Keratinocyte (primary cell): ENCODE results near the gene WASF3. TPM values are rescaled to one million over a fixed set of nuclear protein-coding genes. Genes with fewer than 3 reads are reported as not detected.
A peak's percentile ranks its signal among the peaks of the same experiment; 100 is the strongest.

Source experiments
- DNase-seq: peaks from one replicate; pipeline ENCODE4 v3.0.0-alpha.2; 2011; ENCODE audit warnings: low read depth, missing footprints, low spot score
- FAIRE-seq: peaks from 2 replicates; lab custom pipeline; 2011; peaks lifted over from hg19 to GRCh38; lab: Jason Lieb, UNC
- H2AFZ ChIP-seq: 2 replicates; pipeline ENCODE4 v1.6.0; 2012; ENCODE audit warnings: low read length, control low read depth, inconsistent platforms; ENCODE audit not compliant: control insufficient read depth
- H3K27ac ChIP-seq: 2 replicates; pipeline ENCODE4 v1.5.1; 2011; ENCODE audit warnings: low read length; ENCODE audit not compliant: control insufficient read depth, insufficient read depth
- H3K27me3 ChIP-seq: 3 replicates; pipeline ENCODE4 v1.6.0; 2011; ENCODE audit warnings: low read length; ENCODE audit not compliant: control insufficient read depth, insufficient read depth; ENCODE audit errors: extremely low read depth
- H3K36me3 ChIP-seq, 2 experiments: 2 replicates in 1 of 2; 3 replicates in 1 of 2; pipeline ENCODE4 v1.5.1; 2011; ENCODE audit warnings: low read length in 2 of 2, mild to moderate bottlenecking in 1 of 2; ENCODE audit not compliant: control insufficient read depth in 2 of 2, insufficient read depth in 2 of 2; ENCODE audit errors: extremely low read depth in 1 of 2
- H3K4me1 ChIP-seq: 3 replicates; pipeline ENCODE4 v1.5.1; 2011; ENCODE audit warnings: low read length; ENCODE audit not compliant: control insufficient read depth, insufficient read depth; ENCODE audit errors: extremely low read depth
- H3K4me2 ChIP-seq: 3 replicates; pipeline ENCODE4 v1.6.0; 2011; ENCODE audit warnings: low read depth, low read length; ENCODE audit not compliant: control insufficient read depth, insufficient read depth; ENCODE audit errors: extremely low read depth
- H3K4me3 ChIP-seq, 3 experiments: fragments of 200-600 bp in 1 of 3; sonication (generic) in 1 of 3; 2 replicates in 2 of 3; 3 replicates in 1 of 3; pipeline ENCODE4 v1.5.1; 2011 to 2016; ENCODE audit warnings: low read length in 3 of 3, mild to moderate bottlenecking in 3 of 3, control low read depth in 2 of 3, inconsistent platforms in 1 of 3, low read depth in 1 of 3, mixed read lengths in 1 of 3, mixed run types in 1 of 3, moderate library complexity in 1 of 3; ENCODE audit not compliant: control insufficient read depth in 2 of 3, insufficient read depth in 2 of 3; ENCODE audit errors: extremely low read depth in 1 of 3
- H3K79me2 ChIP-seq: 2 replicates; pipeline ENCODE4 v1.6.0; 2012; ENCODE audit warnings: low read length; ENCODE audit not compliant: control insufficient read depth, insufficient read depth
- H3K9ac ChIP-seq: 3 replicates; pipeline ENCODE4 v1.6.0; 2011; ENCODE audit warnings: low read length; ENCODE audit not compliant: control insufficient read depth, insufficient read depth; ENCODE audit errors: extremely low read depth
- H3K9me1 ChIP-seq: 3 replicates; pipeline ENCODE4 v1.6.0; 2011; ENCODE audit warnings: low read length; ENCODE audit not compliant: control insufficient read depth, insufficient read depth; ENCODE audit errors: extremely low read depth
- H3K9me3 ChIP-seq: 2 replicates; pipeline ENCODE4 v1.5.1; 2012; ENCODE audit warnings: low read depth, low read length; ENCODE audit not compliant: control insufficient read depth
- H4K20me1 ChIP-seq: 3 replicates; pipeline ENCODE4 v1.6.0; 2011; ENCODE audit warnings: low read length; ENCODE audit not compliant: control insufficient read depth, insufficient read depth; ENCODE audit errors: extremely low read depth
- CTCF ChIP-seq, 3 experiments: IDR thresholded peaks in 1 of 3; conservative IDR thresholded peaks in 1 of 3; optimal IDR thresholded peaks in 1 of 3; 2 replicates in 2 of 3; 3 replicates in 1 of 3; pipeline versions ENCODE3 to v1.5.1; 2011; ENCODE audit warnings: low read length in 3 of 3, mild to moderate bottlenecking in 3 of 3, moderate library complexity in 2 of 3, control low read depth in 1 of 3, inconsistent platforms in 1 of 3; ENCODE audit not compliant: insufficient read depth in 2 of 3; ENCODE audit errors: extremely low read depth in 1 of 3
- EZH2 ChIP-seq: IDR thresholded peaks from one replicate; pipeline ENCODE4 v1.6.1; 2012; ENCODE audit warnings: inconsistent platforms, mild to moderate bottlenecking, low read length, moderate library complexity
- dilution Hi-C: fragments of 300-500 bp; cut with MboI; formaldehyde crosslinking; loops from one replicate; pipeline ENCODE4 v1.7.0; 2020; ENCODE audit warnings: low sequenced_read_pairs; ENCODE audit not compliant: extremely low pct_ligation_motif_present
- polyA plus RNA-seq, 5 experiments: library from polyadenylated mRNA; depleted of rRNA in 3 of 5; stranded (reverse) in 3 of 5; stranded (forward) in 1 of 5; unstranded in 1 of 5; fragments of >200 nt; gene quantifications; 1 replicate in 1 of 5; 2 replicates in 3 of 5; 3 replicates in 1 of 5; pipeline versions ENCODE4 v1.2.1 to v1.2.3, GENCODE V29; 2011 to 2012; ENCODE audit warnings: missing spikeins in 2 of 5, low read depth in 1 of 5, low replicate concordance in 1 of 5

WASF3 gene
- polyA plus RNA-seq, 1 donor (not counting 4 experiments of a cell fraction or from before 2014, with no cell fraction given): 6.3 TPM

- DNase-seq: no peak
- Histone ChIP-seq H4K20me1 (no peaks in the 10 kb centered on the region), H3K9me3 (no peaks in the 10 kb centered on the region), H3K27me3 (no peaks in the 10 kb centered on the region), H3K36me3 (no peaks in the 10 kb centered on the region), H3K9me1 (no peaks in the 10 kb centered on the region), H3K9ac (no peak overlapping the region), H3K27ac (no peak overlapping the region), H3K4me3 (no peak overlapping the region), H2AFZ (no peak overlapping the region), H3K4me2 (no peak overlapping the region), H3K79me2 (no peaks in the 10 kb centered on the region), H3K4me1 (no peaks in the 10 kb centered on the region)
- dilution Hi-C loops: no loop called here
- TF ChIP-seq EZH2 (no peak), CTCF (optimal IDR thresholded peaks at IDR 0.05 in 1 of 3, IDR thresholded peaks at IDR 0.05 in 1 of 3, conservative IDR thresholded peaks at IDR 0.05 in 1 of 3; ENCODE audit: extremely low read depth in 1 of 3, insufficient read depth in 2 of 3, low read length in 3 of 3) (no peak)
- FAIRE-seq: no peak
Observed at GRCh38 chr13:26718872-26719271, 161.4 kb downstream of the WASF3 start.

- H3K36me3 ChIP-seq: no peaks in the 10 kb centered on the region
- H4K20me1 ChIP-seq: no peaks in the 10 kb centered on the region
- DNase-seq (no peak), FAIRE-seq (no peak)
- H3K27me3 ChIP-seq: no peaks in the 10 kb centered on the region
- no peak overlapping the region for H3K4me2 ChIP-seq
- no peaks in the 10 kb centered on the region for H3K9me3 ChIP-seq
- H2AFZ ChIP-seq: no peak overlapping the region
- no peaks in the 10 kb centered on the region for H3K9me1 ChIP-seq
- no peak overlapping the region for H3K9ac ChIP-seq
- TF ChIP-seq CTCF (optimal IDR thresholded peaks at IDR 0.05 in 1 of 3, IDR thresholded peaks at IDR 0.05 in 1 of 3, conservative IDR thresholded peaks at IDR 0.05 in 1 of 3; ENCODE audit: extremely low read depth in 1 of 3, insufficient read depth in 2 of 3, low read length in 3 of 3): peak in 1 of 3 experiments; percentile 26
- TF ChIP-seq EZH2: no peak
- no peak overlapping the region for H3K27ac ChIP-seq
- no peaks in the 10 kb centered on the region for H3K4me1 ChIP-seq
- H3K79me2 ChIP-seq: no peaks in the 10 kb centered on the region
- H3K4me3 ChIP-seq: no peak overlapping the region
- dilution Hi-C loops: no loop called here
Observed at GRCh38 chr13:26719356-26719945, 162.0 kb downstream of the WASF3 start.
